ENCODE results near the gene SPATA9. TPM values are rescaled to one million over a fixed set of nuclear protein-coding genes. Genes with fewer than 3 reads are reported as not detected.

SPATA9 gene
- total RNA-seq, 2 experiments from 2014 or later: not detected

GRCh38 chr5:95701074-95701473 is 18.3 kb upstream of the SPATA9 start:
- ChIA-PET CTCF (no interaction called here), POLR2A (no interaction called here)
- Mint-ChIP-seq H3K36me3 (ENCODE audit: low read depth) (no peaks in the 10 kb centered on the region), H3K27me3 (ENCODE audit: low read depth) (peaks cover 27% of the 10 kb centered on the region), H3K9me3 (ENCODE audit: insufficient read depth) (no peaks in the 10 kb centered on the region), H3K27ac (no peak overlapping the region), H3K4me1 (ENCODE audit: low read depth) (no peaks in the 10 kb centered on the region), H3K4me3 (no peak overlapping the region)
- ATAC-seq (no peak), DNase-seq (no peak)

DNA sequence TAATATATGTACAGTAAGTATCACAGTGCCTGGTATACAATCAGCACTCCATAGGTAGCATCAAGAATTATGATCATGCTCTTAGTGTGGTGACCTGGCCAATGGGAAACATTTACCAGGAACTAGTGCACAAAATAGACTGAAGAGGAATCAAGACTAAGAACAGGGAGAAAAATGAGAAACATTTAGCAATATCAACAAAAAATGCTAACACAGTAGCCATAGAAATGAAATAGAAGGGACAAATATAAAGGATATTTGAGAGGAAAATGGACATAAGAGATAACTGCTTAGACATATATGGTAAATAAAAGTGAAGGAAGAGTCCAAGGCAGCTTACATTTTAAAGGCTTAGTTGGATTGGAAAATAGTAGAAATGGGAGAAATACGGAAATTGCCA is 16.5 kb upstream of the SPATA9 start:
- Mint-ChIP-seq H3K27me3 (ENCODE audit: low read depth) (peaks cover 30% of the 10 kb centered on the region), H3K9me3 (ENCODE audit: insufficient read depth) (no peaks in the 10 kb centered on the region), H3K27ac (no peak overlapping the region), H3K36me3 (ENCODE audit: low read depth) (no peaks in the 10 kb centered on the region), H3K4me1 (ENCODE audit: low read depth) (no peaks in the 10 kb centered on the region), H3K4me3 (no peak overlapping the region)
- ATAC-seq (no peak), DNase-seq (no peak)
- POLR2A ChIA-PET: no interaction called here
- CTCF ChIA-PET: interaction anchor here (3.8 kb wide), 1 partner anchor 35 kb away, joined by 16 read pairs; no protein-coding TSS in a partner anchor

DNA sequence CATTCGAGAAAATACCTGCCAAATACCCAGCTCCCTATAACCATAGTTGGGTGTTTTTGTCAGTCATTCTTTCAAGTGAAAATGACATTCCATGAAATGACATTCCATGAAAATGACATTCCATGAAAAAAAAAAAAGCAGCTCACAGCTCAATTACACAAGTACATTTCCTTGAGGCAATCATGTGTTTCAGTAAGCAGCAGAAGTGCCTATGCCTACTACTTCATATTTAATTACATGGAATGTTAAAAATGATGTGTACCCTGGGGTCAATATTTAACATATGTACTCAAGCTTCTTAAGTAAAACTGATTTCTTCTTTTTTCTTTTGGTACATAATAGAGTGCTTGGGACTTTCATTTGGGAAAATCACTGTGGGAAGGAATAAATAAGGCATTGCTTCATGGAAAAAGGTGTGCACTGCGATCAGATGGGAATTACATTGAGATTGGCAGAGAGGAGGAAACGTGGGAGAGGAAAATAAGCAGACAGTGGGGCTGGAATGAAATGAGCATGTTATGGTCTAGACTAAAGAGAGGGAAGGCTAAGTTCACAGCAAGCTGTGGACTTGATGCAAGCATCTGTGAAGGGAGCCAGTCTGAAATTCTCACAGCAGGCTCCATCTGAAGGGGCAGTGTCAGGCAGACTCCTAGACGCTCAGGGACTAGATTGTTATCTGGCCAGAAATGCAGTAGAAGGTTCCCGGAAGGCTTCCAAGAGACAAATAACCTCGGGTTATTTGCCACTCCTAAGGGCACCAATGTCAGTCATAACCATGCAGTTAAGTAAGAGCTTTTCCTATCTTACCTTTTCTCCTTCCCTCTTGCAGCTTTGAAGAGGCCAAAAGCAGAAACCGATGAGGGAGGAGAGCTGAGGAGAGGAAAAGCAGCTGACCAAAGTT is 15.2 kb upstream of the SPATA9 start:
- POLR2A ChIA-PET: interaction anchor here (0.6 kb wide), 1 partner anchor 714 kb away, joined by 3 read pairs; no protein-coding TSS in a partner anchor
- H3K4me3 Mint-ChIP-seq: no peak overlapping the region
- H3K9me3 Mint-ChIP-seq (ENCODE audit: insufficient read depth): no peaks in the 10 kb centered on the region
- no peak for DNase-seq
- CTCF ChIA-PET: interaction anchor here (1.4 to 3.8 kb wide), 3 partner anchors 10 to 34 kb away, joined by 3 to 16 read pairs (median 3); no protein-coding TSS in a partner anchor
- no peak for ATAC-seq
- no peaks in the 10 kb centered on the region for H3K36me3 Mint-ChIP-seq (ENCODE audit: low read depth)
- peaks cover 36% of the 10 kb centered on the region for H3K27me3 Mint-ChIP-seq (ENCODE audit: low read depth)
- H3K27ac Mint-ChIP-seq: no peak overlapping the region
- no peaks in the 10 kb centered on the region for H3K4me1 Mint-ChIP-seq (ENCODE audit: low read depth)

GRCh38 chr5:95690333-95690732 is 7.5 kb upstream of the SPATA9 start:
- POLR2A ChIA-PET: no interaction called here
- no peaks in the 10 kb centered on the region for H3K4me1 Mint-ChIP-seq (ENCODE audit: low read depth)
- DNase-seq: no peak
- H3K27ac Mint-ChIP-seq: no peak overlapping the region
- H3K36me3 Mint-ChIP-seq (ENCODE audit: low read depth): no peaks in the 10 kb centered on the region
- H3K9me3 Mint-ChIP-seq (ENCODE audit: insufficient read depth): no peaks in the 10 kb centered on the region
- H3K27me3 Mint-ChIP-seq (ENCODE audit: low read depth): peaks cover 23% of the 10 kb centered on the region
- no peak for ATAC-seq
- CTCF ChIA-PET: no interaction called here
- no peak overlapping the region for H3K4me3 Mint-ChIP-seq

- DNase-seq (no peak), ATAC-seq (no peak)
- Mint-ChIP-seq H3K36me3 (ENCODE audit: low read depth) (no peaks in the 10 kb centered on the region), H3K4me1 (ENCODE audit: low read depth) (no peaks in the 10 kb centered on the region), H3K27me3 (ENCODE audit: low read depth) (peaks cover 26% of the 10 kb centered on the region), H3K27ac (no peak overlapping the region), H3K4me3 (no peak overlapping the region), H3K9me3 (ENCODE audit: insufficient read depth) (no peaks in the 10 kb centered on the region)
- CTCF ChIA-PET: no interaction called here
- POLR2A ChIA-PET: no interaction called here
Observed at GRCh38 chr5:95689680-95690079, 6.9 kb upstream of the SPATA9 start.

- DNase-seq (no peak), ATAC-seq (no peak)
- Mint-ChIP-seq H3K27me3 (ENCODE audit: low read depth) (peaks cover 24% of the 10 kb centered on the region), H3K4me3 (no peak overlapping the region), H3K27ac (no peak overlapping the region), H3K4me1 (ENCODE audit: low read depth) (no peaks in the 10 kb centered on the region), H3K36me3 (ENCODE audit: low read depth) (no peaks in the 10 kb centered on the region), H3K9me3 (ENCODE audit: insufficient read depth) (no peaks in the 10 kb centered on the region)
- POLR2A ChIA-PET: no interaction called here
- CTCF ChIA-PET: no interaction called here
Observed at GRCh38 chr5:95686651-95687050, 3.9 kb upstream of the SPATA9 start.

DNA sequence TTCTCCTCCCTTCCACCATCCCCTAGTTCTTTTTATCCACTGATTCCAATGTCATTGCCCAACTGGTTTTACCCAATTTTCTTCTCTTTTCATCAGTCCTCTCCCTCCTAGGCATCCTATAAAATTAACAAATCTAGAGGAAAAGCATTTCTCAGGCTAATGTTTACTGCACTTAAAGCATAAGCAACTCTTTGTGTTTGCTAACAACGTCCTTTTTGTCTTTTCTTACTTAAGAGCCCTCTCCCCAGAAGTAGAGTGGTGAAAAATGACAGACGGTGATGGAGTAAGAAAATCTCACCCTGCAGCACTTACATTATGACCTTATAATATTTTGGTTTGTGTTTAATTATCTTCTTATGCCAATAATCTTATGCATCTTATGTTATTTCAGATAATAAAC is 1.6 kb upstream of the SPATA9 start:
- H3K4me1 Mint-ChIP-seq (ENCODE audit: low read depth): no peaks in the 10 kb centered on the region
- no peaks in the 10 kb centered on the region for H3K9me3 Mint-ChIP-seq (ENCODE audit: insufficient read depth)
- no peak overlapping the region for H3K27ac Mint-ChIP-seq
- H3K4me3 Mint-ChIP-seq: no peak overlapping the region
- ATAC-seq (no peak), DNase-seq (no peak)
- peaks cover 30% of the 10 kb centered on the region for H3K27me3 Mint-ChIP-seq (ENCODE audit: low read depth)
- H3K36me3 Mint-ChIP-seq (ENCODE audit: low read depth): no peaks in the 10 kb centered on the region
- ChIA-PET POLR2A (no interaction called here), CTCF (no interaction called here)

DNA sequence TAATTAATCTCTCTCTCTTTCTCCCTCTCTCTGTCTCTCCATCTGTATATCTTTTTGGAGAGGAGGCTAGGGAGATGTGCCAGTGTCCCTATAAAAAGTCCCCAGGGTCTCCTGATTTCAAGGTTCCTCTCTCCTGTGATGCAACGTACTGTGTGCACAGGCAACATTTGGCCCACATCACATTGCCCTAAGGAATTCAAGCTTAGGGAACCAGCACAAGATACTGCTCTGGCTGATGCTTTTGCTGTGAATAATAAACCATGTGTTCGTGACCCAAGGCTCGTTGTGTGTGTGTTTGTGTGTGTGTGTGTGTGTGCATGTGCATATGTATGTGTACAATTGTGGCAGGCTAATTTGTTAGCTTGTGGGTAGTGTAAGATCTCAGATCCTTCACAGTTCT is 9.7 kb downstream of the SPATA9 start:
- POLR2A ChIA-PET: no interaction called here
- Mint-ChIP-seq H3K27ac (no peak overlapping the region), H3K4me1 (ENCODE audit: low read depth) (no peaks in the 10 kb centered on the region)

DNA sequence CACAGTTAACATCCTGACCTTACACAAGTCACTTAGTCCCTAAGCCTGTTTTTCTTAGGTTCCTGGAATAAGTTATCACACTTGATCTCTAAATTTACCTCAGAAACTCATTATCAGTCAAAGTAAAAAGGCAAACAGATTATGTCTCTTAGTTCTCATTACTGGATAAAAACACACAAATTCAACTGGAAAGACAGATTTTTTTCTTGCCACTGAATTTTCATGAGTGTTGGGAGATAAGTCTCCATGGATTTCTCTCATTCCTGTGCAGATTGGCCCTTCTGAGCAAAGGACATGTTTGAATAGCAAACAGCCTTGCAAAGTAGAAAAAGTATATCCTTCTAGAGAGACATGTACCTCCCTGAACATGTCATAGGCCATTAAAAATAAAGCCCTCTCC is 10.2 kb downstream of the SPATA9 start:
- Mint-ChIP-seq H3K9me3 (ENCODE audit: insufficient read depth) (no peaks in the 10 kb centered on the region), H3K27ac (no peak overlapping the region), H3K4me3 (no peak overlapping the region), H3K4me1 (ENCODE audit: low read depth) (no peaks in the 10 kb centered on the region), H3K36me3 (ENCODE audit: low read depth) (no peaks in the 10 kb centered on the region), H3K27me3 (ENCODE audit: low read depth) (peaks cover 19% of the 10 kb centered on the region)
- CTCF ChIA-PET: interaction anchor here (1.3 to 4.2 kb wide), 3 partner anchors 9 to 109 kb away, joined by 3 to 23 read pairs (median 6); no protein-coding TSS in a partner anchor
- ATAC-seq (no peak), DNase-seq (no peak)
- POLR2A ChIA-PET: no interaction called here

More for the DNA sequence above, 9.7 kb downstream of the SPATA9 start:
- Mint-ChIP-seq H3K36me3 (ENCODE audit: low read depth) (no peaks in the 10 kb centered on the region), H3K9me3 (ENCODE audit: insufficient read depth) (no peaks in the 10 kb centered on the region), H3K27me3 (ENCODE audit: low read depth) (peaks cover 19% of the 10 kb centered on the region), H3K4me3 (no peak overlapping the region)
- ATAC-seq (no peak), DNase-seq (no peak)
- CTCF ChIA-PET: interaction anchor here (1.2 to 4.2 kb wide), 2 partner anchors 9 to 173 kb away, joined by 3 to 23 read pairs; no protein-coding TSS in a partner anchor

GRCh38 chr5:95671826-95672225 is 11.0 kb downstream of the SPATA9 start:
- H3K36me3 Mint-ChIP-seq (ENCODE audit: low read depth): no peaks in the 10 kb centered on the region
- POLR2A ChIA-PET: no interaction called here
- H3K27me3 Mint-ChIP-seq (ENCODE audit: low read depth): peaks cover 17% of the 10 kb centered on the region

DNA sequence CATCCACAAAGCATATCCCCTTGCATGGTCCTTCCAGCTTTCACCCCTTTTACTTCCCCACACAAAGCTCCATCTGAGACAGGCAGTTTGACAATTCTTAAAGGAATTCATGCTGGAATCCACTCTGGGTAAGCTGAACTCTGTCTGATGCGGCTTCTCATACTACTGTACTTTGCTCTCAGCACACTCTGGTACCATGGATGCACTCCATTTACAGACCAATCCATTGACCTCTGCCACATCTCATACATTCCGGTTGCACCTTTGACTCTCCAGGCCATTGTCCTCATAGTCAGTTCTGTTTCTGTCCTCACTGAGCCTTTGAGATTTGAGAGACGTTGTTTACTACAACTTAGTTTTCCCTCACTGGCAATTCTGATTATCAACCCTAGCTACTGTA is 12.2 kb downstream of the SPATA9 start:
- Mint-ChIP-seq H3K27me3 (ENCODE audit: low read depth) (peaks cover 12% of the 10 kb centered on the region), H3K9me3 (ENCODE audit: insufficient read depth) (no peaks in the 10 kb centered on the region), H3K4me3 (no peak overlapping the region), H3K4me1 (ENCODE audit: low read depth) (no peaks in the 10 kb centered on the region), H3K27ac (no peak overlapping the region), H3K36me3 (ENCODE audit: low read depth) (no peaks in the 10 kb centered on the region)
- DNase-seq (no peak), ATAC-seq (no peak)
- ChIA-PET POLR2A (no interaction called here), CTCF (interaction anchor here (2.8 kb wide), 1 partner anchor 111 kb away, joined by 12 read pairs; no protein-coding TSS in a partner anchor)

More at GRCh38 chr5:95671826-95672225, 11.0 kb downstream of the SPATA9 start:
- no peaks in the 10 kb centered on the region for H3K9me3 Mint-ChIP-seq (ENCODE audit: insufficient read depth)
- CTCF ChIA-PET: interaction anchor here (1.3 to 1.7 kb wide), 2 partner anchors 51 to 109 kb away, joined by 3 to 6 read pairs; no protein-coding TSS in a partner anchor
- no peak overlapping the region for H3K27ac Mint-ChIP-seq
- H3K4me1 Mint-ChIP-seq (ENCODE audit: low read depth): no peaks in the 10 kb centered on the region
- DNase-seq: no peak
- no peak overlapping the region for H3K4me3 Mint-ChIP-seq
- no peak for ATAC-seq

GRCh38 chr5:95669985-95670384 is 12.8 kb downstream of the SPATA9 start:
- ChIA-PET POLR2A (no interaction called here), CTCF (interaction anchor here (1.1 to 2.8 kb wide), 2 partner anchors 23 to 111 kb away, joined by 3 to 12 read pairs; partner anchors contain the start of gene RFESD)
- peaks cover 11% of the 10 kb centered on the region for H3K27me3 Mint-ChIP-seq (ENCODE audit: low read depth)
- H3K4me3 Mint-ChIP-seq: no peak overlapping the region
- H3K36me3 Mint-ChIP-seq (ENCODE audit: low read depth): no peaks in the 10 kb centered on the region
- no peak for ATAC-seq
- no peaks in the 10 kb centered on the region for H3K4me1 Mint-ChIP-seq (ENCODE audit: low read depth)
- DNase-seq: no peak
- no peak overlapping the region for H3K27ac Mint-ChIP-seq
- no peaks in the 10 kb centered on the region for H3K9me3 Mint-ChIP-seq (ENCODE audit: insufficient read depth)
